ENCODE data around the gene NRXN3.

The NRXN3 gene

DNA sequence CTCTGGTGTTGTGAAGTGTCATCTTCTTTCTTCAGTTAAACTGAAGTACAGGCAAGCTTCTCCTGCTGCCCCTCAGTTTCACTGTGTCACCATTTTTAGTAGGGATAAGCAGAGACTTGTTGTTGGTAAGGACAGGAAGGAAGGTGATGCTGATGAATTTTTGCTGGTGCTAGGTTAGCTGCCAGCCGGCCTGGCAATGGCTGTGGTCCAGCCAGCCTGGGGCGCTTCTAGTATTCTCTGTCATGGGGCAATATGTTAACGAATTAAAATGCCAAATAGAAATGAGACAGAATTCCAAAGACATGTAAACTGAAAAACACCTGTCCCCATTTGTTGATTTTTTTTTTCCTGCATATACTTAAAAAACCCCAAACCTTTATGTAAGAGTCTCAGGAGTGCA lies 1438.3 kb downstream of the NRXN3 start:
- Histone ChIP-seq H3K27ac (ENCODE audit: extremely low read depth, low read depth, low read length) (no peak overlapping the region), H3K4me3 (ENCODE audit: low read depth, low read length) (no peak overlapping the region), H3K9me3 (ENCODE audit: control insufficient read depth, insufficient read depth, low read depth, low read length) (no peaks in the 10 kb centered on the region), H3K36me3 (ENCODE audit: control insufficient read depth in 2 of 2, insufficient read depth in 1 of 2, low read length in 2 of 2) (no peaks in the 10 kb centered on the region), H3K4me1 (ENCODE audit: control insufficient read depth, insufficient read depth, low read length) (peaks cover 3% of the 10 kb centered on the region; the same call in 1 of the 2 replicates)
- no peak for TF ChIP-seq ZNF530 (tag by site-specific recombination; IDR thresholded peaks at IDR 0.05; ENCODE audit: low read depth)
- TF ChIP-seq, protein P1, sequence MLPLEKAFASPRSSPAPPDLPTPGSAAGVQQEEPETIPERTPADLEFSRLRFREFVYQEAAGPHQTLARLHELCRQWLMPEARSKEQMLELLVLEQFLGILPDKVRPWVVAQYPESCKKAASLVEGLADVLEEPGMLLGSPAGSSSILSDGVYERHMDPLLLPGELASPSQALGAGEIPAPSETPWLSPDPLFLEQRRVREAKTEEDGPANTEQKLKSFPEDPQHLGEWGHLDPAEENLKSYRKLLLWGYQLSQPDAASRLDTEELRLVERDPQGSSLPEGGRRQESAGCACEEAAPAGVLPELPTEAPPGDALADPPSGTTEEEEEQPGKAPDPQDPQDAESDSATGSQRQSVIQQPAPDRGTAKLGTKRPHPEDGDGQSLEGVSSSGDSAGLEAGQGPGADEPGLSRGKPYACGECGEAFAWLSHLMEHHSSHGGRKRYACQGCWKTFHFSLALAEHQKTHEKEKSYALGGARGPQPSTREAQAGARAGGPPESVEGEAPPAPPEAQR (tag by site-specific recombination; IDR thresholded peaks at IDR 0.05) = no peak
- TF ChIP-seq ZNF768 (tag by site-specific recombination; IDR thresholded peaks at IDR 0.05) = no peak
- TF ChIP-seq ZNF292 (tag by site-specific recombination; IDR thresholded peaks at IDR 0.05; ENCODE audit: borderline replicate concordance, low read depth) = no peak
- no peak for TF ChIP-seq RBAK (tag by site-specific recombination; IDR thresholded peaks at IDR 0.05)
- no peak for TF ChIP-seq KLF8 (tag by site-specific recombination; IDR thresholded peaks at IDR 0.05)
- TF ChIP-seq ZNF529 (tag by site-specific recombination; IDR thresholded peaks at IDR 0.05; ENCODE audit: insufficient replicate concordance) = no peak
- TF ChIP-seq ZSCAN16 (tag by site-specific recombination; IDR thresholded peaks at IDR 0.05) = no peak
- no peak for TF ChIP-seq ZNF391 (tag by site-specific recombination; IDR thresholded peaks at IDR 0.05; ENCODE audit: borderline replicate concordance, low read depth)
- TF ChIP-seq ZNF138 (tag by site-specific recombination; IDR thresholded peaks at IDR 0.05; ENCODE audit: borderline replicate concordance) = no peak
- ChIA-PET POLR2A (no interaction called here), CTCF (interaction anchor here (0.5 kb wide), 1 partner anchor 414 kb away, joined by 3 read pairs; no protein-coding TSS in a partner anchor)

DNA sequence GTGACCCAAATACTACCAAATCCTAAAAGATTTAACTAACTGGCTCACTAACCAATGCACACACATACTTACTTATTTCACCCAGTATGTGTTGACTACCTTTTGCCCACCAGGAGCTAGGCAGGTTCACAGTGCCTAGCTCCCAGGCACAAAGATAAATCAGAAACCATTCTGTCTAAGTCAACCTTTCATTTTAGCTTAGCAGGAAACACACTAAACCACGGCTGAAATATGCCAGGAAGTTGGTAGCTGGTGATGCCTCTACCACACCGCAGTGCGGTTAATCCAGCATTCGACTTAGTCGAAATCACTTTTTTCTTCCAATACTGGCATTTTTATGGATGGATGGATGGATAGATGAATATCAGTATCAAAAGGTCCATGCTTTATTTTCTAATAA lies 1443.5 kb downstream of the NRXN3 start:
- no peaks in the 10 kb centered on the region for H3K4me1 ChIP-seq (ENCODE audit: control insufficient read depth, insufficient read depth, low read length)
- ChIA-PET CTCF (interaction anchor here (0.6 to 0.7 kb wide), 2 partner anchors 43 to 1206 kb away, joined by 3 read pairs; no protein-coding TSS in a partner anchor), POLR2A (no interaction called here)
- TF ChIP-seq GLIS1 (tag by site-specific recombination; IDR thresholded peaks at IDR 0.05) (no peak), ZNF175 (tag by site-specific recombination; IDR thresholded peaks at IDR 0.05) (no peak), ZNF302 (tag by site-specific recombination; IDR thresholded peaks at IDR 0.05; ENCODE audit: low read depth) (no peak)
- TF ChIP-seq, protein P2, sequence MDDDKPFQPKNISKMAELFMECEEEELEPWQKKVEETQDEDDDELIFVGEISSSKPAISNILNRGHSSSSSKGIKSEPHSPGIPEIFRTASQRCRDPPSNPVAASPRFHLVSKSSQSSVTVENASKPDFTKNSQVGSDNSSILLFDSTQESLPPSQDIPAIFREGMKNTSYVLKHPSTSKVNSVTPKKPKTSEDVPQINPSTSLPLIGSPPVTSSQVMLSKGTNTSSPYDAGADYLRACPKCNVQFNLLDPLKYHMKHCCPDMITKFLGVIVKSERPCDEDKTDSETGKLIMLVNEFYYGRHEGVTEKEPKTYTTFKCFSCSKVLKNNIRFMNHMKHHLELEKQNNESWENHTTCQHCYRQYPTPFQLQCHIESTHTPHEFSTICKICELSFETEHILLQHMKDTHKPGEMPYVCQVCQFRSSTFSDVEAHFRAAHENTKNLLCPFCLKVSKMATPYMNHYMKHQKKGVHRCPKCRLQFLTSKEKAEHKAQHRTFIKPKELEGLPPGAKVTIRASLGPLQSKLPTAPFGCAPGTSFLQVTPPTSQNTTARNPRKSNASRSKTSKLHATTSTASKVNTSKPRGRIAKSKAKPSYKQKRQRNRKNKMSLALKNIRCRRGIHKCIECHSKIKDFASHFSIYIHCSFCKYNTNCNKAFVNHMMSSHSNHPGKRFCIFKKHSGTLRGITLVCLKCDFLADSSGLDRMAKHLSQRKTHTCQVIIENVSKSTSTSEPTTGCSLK (tag by site-specific recombination; IDR thresholded peaks at IDR 0.05) = no peak
- no peaks in the 10 kb centered on the region for H3K9me3 ChIP-seq (ENCODE audit: control insufficient read depth, insufficient read depth, low read depth, low read length)
- no peak overlapping the region for H3K4me3 ChIP-seq (ENCODE audit: low read depth, low read length)
- no peaks in the 10 kb centered on the region for H3K36me3 ChIP-seq (ENCODE audit: control insufficient read depth in 2 of 2, insufficient read depth in 1 of 2, low read length in 2 of 2)
- H3K27ac ChIP-seq (ENCODE audit: extremely low read depth, low read depth, low read length) = no peak overlapping the region

DNA sequence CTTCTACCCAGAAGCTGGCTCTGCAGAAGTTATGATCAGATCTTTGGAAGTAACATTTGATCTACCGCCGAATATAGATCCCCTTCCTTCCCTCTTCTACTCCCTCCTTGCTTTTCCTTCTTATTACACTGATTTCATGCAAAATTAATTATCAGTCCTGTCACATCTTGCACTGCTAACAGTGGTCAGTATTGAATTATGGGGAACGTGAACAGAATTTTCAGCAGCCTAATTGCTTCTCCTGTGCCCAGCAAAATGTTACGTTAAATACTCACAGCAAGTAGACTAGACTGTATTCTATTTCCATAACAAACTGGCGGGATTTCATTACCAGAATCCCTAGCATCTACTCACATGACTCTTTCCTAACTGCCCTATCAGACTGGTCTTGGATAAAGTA lies 1444.3 kb downstream of the NRXN3 start:
- H3K27ac ChIP-seq (ENCODE audit: extremely low read depth, low read depth, low read length) = no peak overlapping the region
- ChIA-PET POLR2A (no interaction called here), CTCF (no interaction called here)
- no peaks in the 10 kb centered on the region for H3K36me3 ChIP-seq (ENCODE audit: control insufficient read depth in 2 of 2, insufficient read depth in 1 of 2, low read length in 2 of 2)
- no peak for TF ChIP-seq OVOL3 (tag by site-specific recombination; IDR thresholded peaks at IDR 0.05)
- TF ChIP-seq ZNF768 (tag by site-specific recombination; IDR thresholded peaks at IDR 0.05) = no peak
- TF ChIP-seq KLF7 (tag by site-specific recombination; IDR thresholded peaks at IDR 0.05; ENCODE audit: borderline replicate concordance) = no peak
- no peaks in the 10 kb centered on the region for H3K9me3 ChIP-seq (ENCODE audit: control insufficient read depth, insufficient read depth, low read depth, low read length)
- H3K4me1 ChIP-seq (ENCODE audit: control insufficient read depth, insufficient read depth, low read length) = no peaks in the 10 kb centered on the region
- no peak overlapping the region for H3K4me3 ChIP-seq (ENCODE audit: low read depth, low read length)

DNA sequence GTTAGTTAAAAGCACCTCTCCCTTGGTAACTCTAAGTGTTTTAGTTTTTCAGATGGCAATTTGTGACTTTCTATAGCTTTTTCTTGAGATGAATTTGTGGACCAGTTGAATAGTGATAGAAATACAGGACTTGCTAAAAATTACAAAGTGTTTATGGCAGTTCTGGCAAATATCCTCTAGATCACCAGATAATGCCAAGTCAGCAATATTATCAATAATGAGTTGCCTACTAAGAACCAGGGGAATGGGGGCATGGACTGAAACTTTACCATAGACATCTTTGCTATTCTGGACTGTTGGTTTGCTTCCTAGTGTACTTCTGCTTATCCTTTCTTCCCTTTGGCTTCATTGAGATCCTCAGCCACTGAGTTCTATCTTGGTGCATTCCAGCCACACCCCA lies 1456.9 kb downstream of the NRXN3 start:
- Histone ChIP-seq H3K27ac (ENCODE audit: extremely low read depth, low read depth, low read length) (no peak overlapping the region), H3K9me3 (ENCODE audit: control insufficient read depth, insufficient read depth, low read depth, low read length) (no peaks in the 10 kb centered on the region), H3K4me1 (ENCODE audit: control insufficient read depth, insufficient read depth, low read length) (no peaks in the 10 kb centered on the region), H3K4me3 (ENCODE audit: low read depth, low read length) (no peak overlapping the region), H3K36me3 (ENCODE audit: control insufficient read depth in 2 of 2, insufficient read depth in 1 of 2, low read length in 2 of 2) (no peaks in the 10 kb centered on the region)
- CTCF ChIA-PET = no interaction called here
- POLR2A ChIA-PET = no interaction called here
- TF ChIP-seq, protein P3, sequence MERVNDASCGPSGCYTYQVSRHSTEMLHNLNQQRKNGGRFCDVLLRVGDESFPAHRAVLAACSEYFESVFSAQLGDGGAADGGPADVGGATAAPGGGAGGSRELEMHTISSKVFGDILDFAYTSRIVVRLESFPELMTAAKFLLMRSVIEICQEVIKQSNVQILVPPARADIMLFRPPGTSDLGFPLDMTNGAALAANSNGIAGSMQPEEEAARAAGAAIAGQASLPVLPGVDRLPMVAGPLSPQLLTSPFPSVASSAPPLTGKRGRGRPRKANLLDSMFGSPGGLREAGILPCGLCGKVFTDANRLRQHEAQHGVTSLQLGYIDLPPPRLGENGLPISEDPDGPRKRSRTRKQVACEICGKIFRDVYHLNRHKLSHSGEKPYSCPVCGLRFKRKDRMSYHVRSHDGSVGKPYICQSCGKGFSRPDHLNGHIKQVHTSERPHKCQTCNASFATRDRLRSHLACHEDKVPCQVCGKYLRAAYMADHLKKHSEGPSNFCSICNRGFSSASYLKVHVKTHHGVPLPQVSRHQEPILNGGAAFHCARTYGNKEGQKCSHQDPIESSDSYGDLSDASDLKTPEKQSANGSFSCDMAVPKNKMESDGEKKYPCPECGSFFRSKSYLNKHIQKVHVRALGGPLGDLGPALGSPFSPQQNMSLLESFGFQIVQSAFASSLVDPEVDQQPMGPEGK (tag by site-specific recombination; IDR thresholded peaks at IDR 0.05) = no peak
- TF ChIP-seq ZNF140 (tag by site-specific recombination; IDR thresholded peaks at IDR 0.05) (no peak), GLI2 (tag by site-specific recombination; IDR thresholded peaks at IDR 0.05; ENCODE audit: borderline replicate concordance, low read depth) (no peak), SP7 (tag by site-specific recombination; IDR thresholded peaks at IDR 0.05) (no peak)
- TF ChIP-seq, protein P4, sequence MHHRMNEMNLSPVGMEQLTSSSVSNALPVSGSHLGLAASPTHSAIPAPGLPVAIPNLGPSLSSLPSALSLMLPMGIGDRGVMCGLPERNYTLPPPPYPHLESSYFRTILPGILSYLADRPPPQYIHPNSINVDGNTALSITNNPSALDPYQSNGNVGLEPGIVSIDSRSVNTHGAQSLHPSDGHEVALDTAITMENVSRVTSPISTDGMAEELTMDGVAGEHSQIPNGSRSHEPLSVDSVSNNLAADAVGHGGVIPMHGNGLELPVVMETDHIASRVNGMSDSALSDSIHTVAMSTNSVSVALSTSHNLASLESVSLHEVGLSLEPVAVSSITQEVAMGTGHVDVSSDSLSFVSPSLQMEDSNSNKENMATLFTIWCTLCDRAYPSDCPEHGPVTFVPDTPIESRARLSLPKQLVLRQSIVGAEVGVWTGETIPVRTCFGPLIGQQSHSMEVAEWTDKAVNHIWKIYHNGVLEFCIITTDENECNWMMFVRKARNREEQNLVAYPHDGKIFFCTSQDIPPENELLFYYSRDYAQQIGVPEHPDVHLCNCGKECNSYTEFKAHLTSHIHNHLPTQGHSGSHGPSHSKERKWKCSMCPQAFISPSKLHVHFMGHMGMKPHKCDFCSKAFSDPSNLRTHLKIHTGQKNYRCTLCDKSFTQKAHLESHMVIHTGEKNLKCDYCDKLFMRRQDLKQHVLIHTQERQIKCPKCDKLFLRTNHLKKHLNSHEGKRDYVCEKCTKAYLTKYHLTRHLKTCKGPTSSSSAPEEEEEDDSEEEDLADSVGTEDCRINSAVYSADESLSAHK (tag by site-specific recombination; IDR thresholded peaks at IDR 0.05) = no peak
